Activated naive CD4-positive, alpha-beta T cell treated with anti-CD3 and anti-CD28 coated beads, Interleukin-2, amount 10 ng/mL, durations not matched to agents 5 hours and 36 hours (primary cell): ENCODE measurements around the gene GYG2. TPM values are rescaled to one million over a fixed set of nuclear protein-coding genes. Genes with fewer than 3 reads are reported as not detected.

Source experiments
- total RNA-seq, 2 experiments: library from RNA; stranded (reverse); gene quantifications; one replicate each; pipeline ENCODE4 v1.2.3, GENCODE V29; 2021

GYG2 gene
- total RNA-seq, result not detected

DNA sequence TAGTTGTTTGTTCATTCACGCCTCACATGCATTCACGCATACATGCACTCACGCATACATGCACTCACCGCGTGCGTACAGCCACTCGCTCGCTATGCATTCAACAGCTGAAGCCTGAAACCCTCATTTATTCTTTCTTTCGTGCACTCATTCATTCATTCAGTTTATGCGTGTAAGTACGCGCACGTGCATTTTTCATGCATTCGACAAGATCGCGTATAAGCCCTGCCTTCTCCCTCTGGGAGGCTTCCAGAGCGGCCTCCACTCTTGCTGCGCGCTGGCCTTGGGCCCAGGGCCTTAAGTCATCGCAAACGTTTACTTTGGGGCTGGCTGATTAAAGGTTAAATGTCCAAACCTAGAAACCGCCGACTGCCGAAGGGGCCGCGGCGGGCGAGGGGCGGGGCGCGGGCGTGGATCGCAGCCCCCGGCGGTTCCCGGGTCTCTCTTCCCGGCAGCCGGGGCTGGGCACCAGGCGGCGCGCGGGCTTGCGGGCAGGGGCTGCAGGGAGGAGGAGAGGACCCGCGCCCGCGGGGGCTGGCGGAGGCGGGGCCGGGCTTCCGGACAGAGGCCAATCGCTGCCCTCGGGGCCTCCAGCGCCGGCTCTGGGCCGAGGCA lies at the start of gene GYG2:
GYG2 (plus strand) TSS at position 587 of the 615 bp plus-strand sequence. CDS start 1,259 bp downstream, outside the sequence.

GRCh38 chrX:2928583-2929434 lies 100.1 kb downstream of the GYG2 start, which contains the start of gene ARSD:
Gene ARSD, minus strand, starts transcription at chrX:2929339. Its CDS starts 64 bp downstream, at chrX:2929275.

Other genes starting within 250 kb of the GYG2 start
- 100 to 1,000 TPM; 290 to 297 TPM for gene CD99, start 137.6 kb upstream of the GYG2 start, total RNA-seq
- gene XG, start 76.9 kb upstream of the GYG2 start, total RNA-seq, result not detected
- 1 to 10 TPM; 1.8 to 1.9 TPM for gene ARSD, start 100.4 kb downstream of the GYG2 start, total RNA-seq
- not detected for gene ARSH, start 177.6 kb downstream of the GYG2 start, total RNA-seq
- gene ARSF, start 212.5 kb downstream of the GYG2 start, total RNA-seq, result not detected